AG09319 (cell line): Measurements from ENCODE around the gene RPP25.

Experiments
- DNase-seq: peaks from one replicate; pipeline ENCODE4 v3.0.0-alpha.2; 2010; ENCODE audit warnings: low read depth; ENCODE audit errors: extremely low read depth
- TF ChIP-seq, protein P1 (sequence below): IDR thresholded peaks from 2 replicates; pipeline ENCODE4 v1.5.1; 2011; ENCODE audit warnings: low read depth, mild to moderate bottlenecking, inconsistent platforms, low read length, moderate library complexity

Gene RPP25

DNA sequence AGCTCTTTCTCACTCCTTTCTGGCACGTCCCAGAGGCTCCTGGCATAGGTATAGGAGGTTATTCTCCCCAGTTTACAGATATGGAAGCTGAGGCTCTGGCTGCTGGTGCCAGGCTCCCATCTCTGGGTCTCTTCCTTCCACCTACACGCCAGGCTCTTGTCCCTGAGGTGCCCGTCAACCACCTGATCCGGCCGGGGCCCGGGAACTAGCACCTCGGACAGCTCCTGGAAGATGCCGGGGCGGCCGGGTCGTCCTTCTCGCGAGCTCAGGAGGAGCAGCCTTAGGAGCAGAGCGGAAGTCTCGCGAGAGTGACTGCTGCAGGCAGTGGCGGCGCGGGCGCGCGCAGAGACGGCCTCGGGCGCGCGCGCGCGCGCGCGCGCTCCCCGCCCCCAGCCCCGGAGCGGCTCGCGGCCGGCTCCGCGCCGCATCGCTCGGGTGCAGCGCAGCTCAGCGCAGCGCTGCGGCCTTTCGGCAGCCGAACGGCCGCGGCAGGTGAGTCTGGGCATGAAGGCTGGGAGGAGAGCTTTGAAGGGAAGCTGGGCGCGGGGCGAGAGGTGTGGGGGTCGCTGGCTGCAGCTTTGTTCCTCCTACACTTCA is 38.7 kb upstream of the RPP25 start, which contains the start of gene SCAMP5:
Gene SCAMP5 (plus strand): TSS at position 382 of the 597 bp plus-strand sequence. CDS start 16,277 bp downstream, outside the sequence.
- DNase-seq = peak; percentile 74

GRCh38 chr15:74994685-74995084 is 38.1 kb upstream of the RPP25 start:
- DNase-seq = no peak
- TF ChIP-seq, protein P1, sequence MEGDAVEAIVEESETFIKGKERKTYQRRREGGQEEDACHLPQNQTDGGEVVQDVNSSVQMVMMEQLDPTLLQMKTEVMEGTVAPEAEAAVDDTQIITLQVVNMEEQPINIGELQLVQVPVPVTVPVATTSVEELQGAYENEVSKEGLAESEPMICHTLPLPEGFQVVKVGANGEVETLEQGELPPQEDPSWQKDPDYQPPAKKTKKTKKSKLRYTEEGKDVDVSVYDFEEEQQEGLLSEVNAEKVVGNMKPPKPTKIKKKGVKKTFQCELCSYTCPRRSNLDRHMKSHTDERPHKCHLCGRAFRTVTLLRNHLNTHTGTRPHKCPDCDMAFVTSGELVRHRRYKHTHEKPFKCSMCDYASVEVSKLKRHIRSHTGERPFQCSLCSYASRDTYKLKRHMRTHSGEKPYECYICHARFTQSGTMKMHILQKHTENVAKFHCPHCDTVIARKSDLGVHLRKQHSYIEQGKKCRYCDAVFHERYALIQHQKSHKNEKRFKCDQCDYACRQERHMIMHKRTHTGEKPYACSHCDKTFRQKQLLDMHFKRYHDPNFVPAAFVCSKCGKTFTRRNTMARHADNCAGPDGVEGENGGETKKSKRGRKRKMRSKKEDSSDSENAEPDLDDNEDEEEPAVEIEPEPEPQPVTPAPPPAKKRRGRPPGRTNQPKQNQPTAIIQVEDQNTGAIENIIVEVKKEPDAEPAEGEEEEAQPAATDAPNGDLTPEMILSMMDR = no peak

More for the DNA sequence above, 38.7 kb upstream of the RPP25 start, which contains the start of gene SCAMP5:
- TF ChIP-seq, protein P1 = no peak

DNA sequence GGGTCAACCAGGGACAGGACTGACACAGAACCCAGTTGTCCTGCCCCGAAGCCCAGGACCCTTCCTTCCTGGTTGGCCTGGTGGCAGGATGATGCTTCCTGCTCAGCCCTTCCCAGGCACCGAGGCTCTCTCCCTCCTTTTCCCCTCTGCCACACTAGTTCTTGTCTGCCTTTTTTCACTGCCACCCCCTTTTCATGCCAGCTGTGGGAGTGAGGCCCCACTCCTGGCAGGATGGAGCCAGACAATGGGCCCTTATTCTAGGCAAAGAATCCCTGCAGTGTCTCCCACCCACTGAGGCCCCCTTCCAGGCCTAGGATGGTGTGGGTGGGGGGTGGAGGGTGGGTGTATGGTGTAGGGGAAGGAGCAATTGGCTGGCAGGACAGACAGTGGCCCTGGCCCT is 37.7 kb upstream of the RPP25 start:
- TF ChIP-seq, protein P1 = no peak
- no peak for DNase-seq

DNA sequence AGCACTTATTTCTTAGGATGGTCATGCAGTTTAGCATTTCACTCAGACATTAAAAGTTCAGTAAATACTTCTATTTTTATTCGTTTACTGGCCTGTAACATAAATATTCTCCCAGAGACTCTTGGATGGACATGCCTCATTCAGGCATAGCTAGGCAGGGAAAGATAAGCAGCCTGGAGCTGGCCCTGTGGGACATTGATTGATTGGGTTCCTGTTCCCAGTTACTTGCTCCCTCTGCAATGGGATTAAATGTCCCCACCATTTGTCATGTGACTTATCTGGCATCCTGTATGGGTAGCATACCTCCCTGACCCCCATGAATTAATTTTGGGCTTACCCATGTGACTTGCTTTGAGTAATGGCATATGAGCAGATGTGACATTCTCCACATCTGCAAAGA is 36.0 kb upstream of the RPP25 start:
- TF ChIP-seq, protein P1 = no peak
- no peak for DNase-seq

DNA sequence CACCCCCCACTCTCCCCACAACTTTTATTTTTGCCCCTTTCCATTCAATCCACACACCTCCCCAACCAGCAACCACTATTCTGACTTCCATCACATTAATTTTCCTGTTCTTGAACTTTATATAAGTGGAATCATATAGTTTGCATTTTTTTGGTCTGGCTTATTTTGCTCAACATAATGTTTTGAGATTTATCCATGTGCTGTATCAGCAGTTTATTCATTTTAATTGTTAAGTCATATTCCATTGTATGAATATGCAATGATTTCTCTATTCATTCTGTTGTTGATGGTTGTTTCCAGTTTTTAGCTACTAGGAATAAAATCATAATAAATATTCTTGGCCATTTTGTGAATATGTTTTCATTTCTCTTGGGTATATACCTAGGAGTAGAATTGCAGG is 33.0 kb upstream of the RPP25 start:
- TF ChIP-seq, protein P1 = no peak
- DNase-seq = no peak

DNA sequence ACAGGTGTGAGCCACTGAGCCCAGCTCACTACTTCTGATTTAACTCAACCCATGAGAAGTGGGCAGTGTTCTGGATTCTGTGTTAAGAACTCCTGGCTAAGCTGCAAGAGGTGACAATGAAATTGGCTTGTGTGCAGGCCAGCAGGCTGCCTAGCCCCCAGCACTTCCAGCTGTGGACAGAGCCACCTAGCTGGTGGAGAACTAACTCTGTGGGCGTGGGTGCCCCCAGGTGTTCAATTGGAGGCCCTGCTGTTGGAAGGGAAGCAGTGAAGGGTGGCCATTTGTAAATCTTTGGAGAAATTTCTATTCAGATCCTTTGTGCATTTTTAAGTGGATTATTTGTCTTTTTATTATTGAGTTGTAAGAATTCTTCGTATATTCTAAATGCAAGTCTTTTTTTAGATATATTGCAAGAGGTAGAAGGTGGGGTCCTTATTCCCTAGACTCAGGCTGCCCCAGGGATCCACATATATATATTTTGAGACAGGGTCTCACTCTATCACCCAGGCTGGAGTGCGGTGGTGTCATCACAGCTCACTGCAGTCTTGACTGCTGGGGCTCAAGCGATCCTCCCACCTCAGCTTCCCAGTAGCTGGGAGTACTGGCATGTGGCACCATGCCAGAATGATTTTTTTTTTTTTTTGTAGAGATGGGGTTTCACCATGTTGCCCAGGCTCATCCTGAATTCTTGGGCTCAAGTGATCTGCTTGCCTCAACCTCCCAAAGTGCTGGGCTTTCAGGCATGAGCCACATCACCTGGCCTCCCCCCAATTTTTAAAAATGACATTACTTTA is 31.6 kb upstream of the RPP25 start:
- no peak for DNase-seq
- TF ChIP-seq, protein P1 = no peak

DNA sequence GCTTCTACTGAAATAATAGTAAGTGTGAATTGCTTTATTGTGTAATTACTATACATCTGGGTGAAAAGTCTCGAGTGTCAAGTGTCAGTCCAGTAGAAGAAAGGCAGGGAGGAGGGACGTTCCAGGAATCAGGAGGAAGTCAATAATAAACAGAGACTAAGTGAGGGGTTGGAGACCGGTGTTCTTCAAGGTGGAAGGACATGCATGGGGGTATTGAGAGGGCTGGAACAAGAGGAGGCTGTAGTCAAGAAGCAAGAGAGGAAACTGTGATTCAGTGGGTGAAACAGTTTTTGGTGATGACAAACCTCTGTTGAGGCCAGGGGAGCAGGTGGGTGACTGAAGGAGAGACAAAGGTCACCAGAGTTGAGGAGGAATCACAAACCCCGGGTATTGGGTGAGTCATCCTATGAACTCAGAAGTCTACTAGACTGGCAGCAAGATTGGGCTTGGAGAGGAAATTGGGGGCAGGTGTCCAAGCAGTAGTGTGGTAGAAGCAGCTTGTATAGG is 27.2 kb upstream of the RPP25 start:
- TF ChIP-seq, protein P1 = no peak
- no peak for DNase-seq
